K562 (cell line): ENCODE data around the gene RNF187. TPM values are rescaled to one million over a fixed set of nuclear protein-coding genes. Genes with fewer than 3 reads are reported as not detected.

Source experiments
- ARID2 ChIP-seq: fragments of 450-650 bp; IDR thresholded peaks from 2 replicates; pipeline ENCODE4 v1.6.1; 2017; ENCODE audit warnings: antibody characterized with exemption, mild to moderate bottlenecking
- DACH1 ChIP-seq: fragments of 450-650 bp; IDR thresholded peaks from 2 replicates; pipeline ENCODE4 v1.6.1; 2018; ENCODE audit not compliant: partially characterized antibody
- DMBX1 ChIP-seq: fragments of 250-450 bp; sonication (Bioruptor Pico); IDR thresholded peaks from 2 replicates; pipeline ENCODE4 v1.8.0; 2022; ENCODE audit warnings: inconsistent platforms, mild to moderate bottlenecking, moderate library complexity, borderline replicate concordance
- IFI16 ChIP-seq: fragments of 250-450 bp; sonication (Bioruptor Pico); IDR thresholded peaks from 2 replicates; pipeline ENCODE4 v2.1.2; 2022; ENCODE audit warnings: mild to moderate bottlenecking, inconsistent platforms
- MAZ ChIP-seq, 2 experiments: fragments of 450-650 bp in 1 of 2; sonication (generic) in 1 of 2; formaldehyde crosslinking; IDR thresholded peaks in 1 of 2; conservative IDR thresholded peaks in 1 of 2; 2 replicates each; pipeline versions ENCODE4 v1.4.0 to v1.5.0; 2020; ENCODE audit warnings: mild to moderate bottlenecking in 1 of 2, missing genetic modification reagents in 1 of 2
- PREB ChIP-seq: sonication (generic); formaldehyde crosslinking; IDR thresholded peaks from 2 replicates; pipeline ENCODE4 v1.8.1; 2023; ENCODE audit warnings: mild to moderate bottlenecking, missing genetic modification reagents
- TCF15 ChIP-seq: fragments of 250-450 bp; sonication (Bioruptor Pico); IDR thresholded peaks from 2 replicates; pipeline ENCODE4 v1.8.0; 2022; ENCODE audit warnings: moderate library complexity, mild to moderate bottlenecking, inconsistent platforms
- ZBTB33 ChIP-seq: sonication (generic); formaldehyde crosslinking; IDR thresholded peaks from 2 replicates; pipeline ENCODE4 v1.8.1; 2023; ENCODE audit warnings: mild to moderate bottlenecking, missing genetic modification reagents
- ZNF121 ChIP-seq: sonication (generic); formaldehyde crosslinking; conservative IDR thresholded peaks from 2 replicates; pipeline ENCODE4 v1.8.0; 2022; ENCODE audit warnings: missing genetic modification reagents
- ZNF695 ChIP-seq: fragments of 450-650 bp; formaldehyde crosslinking; IDR thresholded peaks from 2 replicates; pipeline ENCODE4 v1.4.0; 2020; ENCODE audit warnings: mild to moderate bottlenecking, moderate library complexity
- ZNF76 ChIP-seq: fragments of 250-450 bp; sonication (Bioruptor Pico); IDR thresholded peaks from 2 replicates; pipeline ENCODE4 v1.4.0; 2020; ENCODE audit warnings: mild to moderate bottlenecking, moderate library complexity, borderline replicate concordance
- polyA plus RNA-seq, 8 experiments: library from polyadenylated mRNA; depleted of rRNA in 4 of 8; stranded (reverse) in 5 of 8; unstranded in 3 of 8; fragments of >200 nt; fragmentation: Nextera tagmentation in 2 of 8; fragmentation: Illumina TruSeq in 1 of 8; extraction: Ambion mirVana in 2 of 8; extraction: Trizol in 1 of 8; gene quantifications; 2 replicates each; pipeline versions ENCODE4 v1.2.1 to v1.2.3, GENCODE V29; 2011 to 2014; ENCODE audit warnings: inconsistent platforms in 1 of 8, missing spikeins in 1 of 8
- total RNA-seq, 7 experiments: library from RNA; depleted of rRNA in 6 of 7; stranded (reverse); fragments of >200 nt in 6 of 7; fragmentation: Illumina TruSeq in 2 of 7; extraction: Trizol in 2 of 7; gene quantifications; 2 replicates each; pipeline versions ENCODE4 v1.2.1 to v1.2.3, GENCODE V29; 2011 to 2021; ENCODE audit warnings: low replicate concordance in 1 of 7
- TF ChIP-seq, protein P1 (sequence below): sonication (generic); formaldehyde crosslinking; IDR thresholded peaks from 2 replicates; pipeline ENCODE4 v1.8.0; 2022; ENCODE audit warnings: mild to moderate bottlenecking, missing genetic modification reagents

Gene RNF187
- total and polyA plus RNA-seq, 9 of the 15 experiments (the other 6 are each of a cell fraction or from before 2014, with no cell fraction given): 2.3 to 119 (median 41.9) TPM

- peak; percentile 62; the same call in 1 of the 2 replicates for TF ChIP-seq TCF15 (CRISPR knock-in tag)
- 0 out of 2 replicates have a peak, but pooled peaks have one; percentile 37 for TF ChIP-seq PREB (CRISPR knock-in tag)
- no peak for TF ChIP-seq DACH1
- TF ChIP-seq DMBX1 (CRISPR knock-in tag): peak; percentile 33; the same call in 1 of the 2 replicates
- 0 out of 2 replicates have a peak, but pooled peaks have one; percentile 10 for TF ChIP-seq ZNF76 (CRISPR knock-in tag)
- 0 out of 2 replicates have a peak, but pooled peaks have one; percentile 14 for TF ChIP-seq IFI16 (CRISPR knock-in tag)
- TF ChIP-seq ARID2: no peak
- TF ChIP-seq, protein P1, sequence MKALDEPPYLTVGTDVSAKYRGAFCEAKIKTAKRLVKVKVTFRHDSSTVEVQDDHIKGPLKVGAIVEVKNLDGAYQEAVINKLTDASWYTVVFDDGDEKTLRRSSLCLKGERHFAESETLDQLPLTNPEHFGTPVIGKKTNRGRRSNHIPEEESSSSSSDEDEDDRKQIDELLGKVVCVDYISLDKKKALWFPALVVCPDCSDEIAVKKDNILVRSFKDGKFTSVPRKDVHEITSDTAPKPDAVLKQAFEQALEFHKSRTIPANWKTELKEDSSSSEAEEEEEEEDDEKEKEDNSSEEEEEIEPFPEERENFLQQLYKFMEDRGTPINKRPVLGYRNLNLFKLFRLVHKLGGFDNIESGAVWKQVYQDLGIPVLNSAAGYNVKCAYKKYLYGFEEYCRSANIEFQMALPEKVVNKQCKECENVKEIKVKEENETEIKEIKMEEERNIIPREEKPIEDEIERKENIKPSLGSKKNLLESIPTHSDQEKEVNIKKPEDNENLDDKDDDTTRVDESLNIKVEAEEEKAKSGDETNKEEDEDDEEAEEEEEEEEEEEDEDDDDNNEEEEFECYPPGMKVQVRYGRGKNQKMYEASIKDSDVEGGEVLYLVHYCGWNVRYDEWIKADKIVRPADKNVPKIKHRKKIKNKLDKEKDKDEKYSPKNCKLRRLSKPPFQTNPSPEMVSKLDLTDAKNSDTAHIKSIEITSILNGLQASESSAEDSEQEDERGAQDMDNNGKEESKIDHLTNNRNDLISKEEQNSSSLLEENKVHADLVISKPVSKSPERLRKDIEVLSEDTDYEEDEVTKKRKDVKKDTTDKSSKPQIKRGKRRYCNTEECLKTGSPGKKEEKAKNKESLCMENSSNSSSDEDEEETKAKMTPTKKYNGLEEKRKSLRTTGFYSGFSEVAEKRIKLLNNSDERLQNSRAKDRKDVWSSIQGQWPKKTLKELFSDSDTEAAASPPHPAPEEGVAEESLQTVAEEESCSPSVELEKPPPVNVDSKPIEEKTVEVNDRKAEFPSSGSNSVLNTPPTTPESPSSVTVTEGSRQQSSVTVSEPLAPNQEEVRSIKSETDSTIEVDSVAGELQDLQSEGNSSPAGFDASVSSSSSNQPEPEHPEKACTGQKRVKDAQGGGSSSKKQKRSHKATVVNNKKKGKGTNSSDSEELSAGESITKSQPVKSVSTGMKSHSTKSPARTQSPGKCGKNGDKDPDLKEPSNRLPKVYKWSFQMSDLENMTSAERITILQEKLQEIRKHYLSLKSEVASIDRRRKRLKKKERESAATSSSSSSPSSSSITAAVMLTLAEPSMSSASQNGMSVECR (CRISPR knock-in tag): peak; percentile 41
- TF ChIP-seq MAZ (CRISPR knock-in tag; conservative IDR thresholded peaks at IDR 0.05 in 1 of 2, IDR thresholded peaks at IDR 0.05 in 1 of 2): peak; percentile 10 to 12; a peak in 2 of 4 replicates
- no peak for TF ChIP-seq ZNF695
- 0 out of 2 replicates have a peak, but pooled peaks have one; percentile 17 for TF ChIP-seq ZNF121
- TF ChIP-seq ZBTB33 (CRISPR knock-in tag): 0 out of 2 replicates have a peak, but pooled peaks have one; percentile 25
These were observed 1.9 kb downstream of the RNF187 start (continued) for GRCh38 chr1:228488818-228489674.
